Mesangial cell (primary cell): Measurements from ENCODE around the gene TAS2R41. TPM values are rescaled to one million over a fixed set of nuclear protein-coding genes. Genes with fewer than 3 reads are reported as not detected.

Experiments
- total RNA-seq: library from RNA; depleted of rRNA; stranded (reverse); fragments of >200 nt; gene quantifications from 2 replicates; pipeline ENCODE4 v1.2.3, GENCODE V29; 2015

The TAS2R41 gene
- not detected in 2 replicates for total RNA-seq

GRCh38 chr7:143477501-143478150, at the start of gene TAS2R41:
TAS2R41 (plus strand) TSS chr7:143477873; CDS start chr7:143477873, 0 bp downstream.

GRCh38 chr7:143443153-143443552, 34.5 kb upstream of the TAS2R41 start, which contains the start of gene TAS2R60:
TAS2R60 (plus strand) TSS chr7:143443453; CDS start chr7:143443453, 0 bp downstream.

Other genes with a start within 250 kb of the TAS2R41 start
- 125 and 234 TPM in 2 replicates for gene GSTK1, start 214.4 kb upstream of the TAS2R41 start, total RNA-seq
- gene TMEM139, start 192.9 kb upstream of the TAS2R41 start, total RNA-seq: 5.5 and 30.2 TPM in 2 replicates
- gene CASP2, start 189.5 kb upstream of the TAS2R41 start, total RNA-seq: 16.2 and 17.8 TPM in 2 replicates
- not detected in 2 replicates for gene CLCN1, start 161.8 kb upstream of the TAS2R41 start, total RNA-seq
- gene FAM131B, start 115.2 kb upstream of the TAS2R41 start, total RNA-seq: 0.33 and 2.2 TPM in 2 replicates
- gene ZYX, start 96.5 kb upstream of the TAS2R41 start, total RNA-seq: 284 and 314 TPM in 2 replicates
- 0.33 and 1.6 TPM in 2 replicates for gene EPHA1, start 69.0 kb upstream of the TAS2R41 start, total RNA-seq
- not detected in 2 replicates for gene TAS2R60, start 34.4 kb upstream of the TAS2R41 start, total RNA-seq
- not detected in 2 replicates for gene CTAGE15, start 93.9 kb downstream of the TAS2R41 start, total RNA-seq
- 0.38 and 0.98 TPM in 2 replicates for gene TCAF2, start 143.1 kb downstream of the TAS2R41 start, total RNA-seq